Activated T-helper 17 cell treated with anti-CD3 and anti-CD28 coated beads, Interleukin-2, amount 50 U/mL, for 72 hours (primary cell): Measurements from ENCODE around the gene KLHL5. TPM values are rescaled to one million over a fixed set of nuclear protein-coding genes. Genes with fewer than 3 reads are reported as not detected.

Source experiments
- ATAC-seq: fragments of 150-1000 bp; cut with Tn5 transposase; replicated peaks from 2 replicates; pipeline ENCODE4 v1.10.0; 2021; ENCODE audit warnings: mild to moderate bottlenecking, moderate library complexity
- H3K27ac Mint-ChIP-seq: one replicate; pipeline ENCODE4 v1.8.0; 2022; ENCODE audit warnings: mixed read lengths
- H3K27me3 Mint-ChIP-seq: one replicate; pipeline ENCODE4 v1.8.0; 2022; ENCODE audit warnings: mixed read lengths
- H3K36me3 Mint-ChIP-seq: one replicate; pipeline ENCODE4 v1.8.0; 2022; ENCODE audit warnings: low read depth, mild to moderate bottlenecking, mixed read lengths
- H3K4me1 Mint-ChIP-seq: one replicate; pipeline ENCODE4 v1.8.0; 2022; ENCODE audit warnings: mixed read lengths
- H3K4me3 Mint-ChIP-seq: one replicate; pipeline ENCODE4 v1.8.0; 2022; ENCODE audit warnings: mild to moderate bottlenecking, mixed read lengths
- H3K9me3 Mint-ChIP-seq: one replicate; pipeline ENCODE4 v1.8.0; 2022; ENCODE audit warnings: mixed read lengths
- total RNA-seq, 2 donors: library from RNA; stranded (reverse); gene quantifications; one replicate each; pipeline ENCODE4 v1.2.3, GENCODE V29; 2022

Gene KLHL5
- total RNA-seq, 2 donors from 2014 or later: 19.4 to 28.1 TPM

GRCh38 chr4:39051492-39051891, 10.5 kb upstream of the KLHL5 start:
- no peak for ATAC-seq
- Mint-ChIP-seq H3K9me3 (no peaks in the 10 kb centered on the region), H3K27ac (peak overlapping the region; percentile 11), H3K4me1 (peaks cover 25% of the 10 kb centered on the region), H3K4me3 (no peak overlapping the region), H3K27me3 (no peaks in the 10 kb centered on the region), H3K36me3 (peaks cover 10% of the 10 kb centered on the region)

DNA sequence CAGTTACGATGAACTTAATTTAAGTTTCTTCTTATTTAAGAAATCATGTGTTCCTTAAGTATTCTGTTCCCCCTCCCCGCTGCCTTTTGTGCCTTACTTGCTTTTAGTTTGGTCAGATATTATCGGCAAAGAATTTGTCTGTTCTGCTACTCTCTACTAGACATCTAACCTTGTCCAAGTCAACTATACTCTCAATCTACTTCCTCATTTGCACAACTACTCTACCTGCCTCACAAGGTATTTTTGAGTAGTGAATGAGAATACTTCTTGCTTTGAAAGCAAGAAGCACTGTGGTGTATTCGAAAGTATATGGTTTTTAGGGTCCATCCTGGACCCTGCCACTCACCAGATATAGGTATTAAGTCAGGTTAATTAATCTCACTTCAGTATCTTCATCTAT, 8.0 kb upstream of the KLHL5 start:
- H3K4me3 Mint-ChIP-seq: no peak overlapping the region
- H3K36me3 Mint-ChIP-seq: no peaks in the 10 kb centered on the region
- no peak overlapping the region for H3K27ac Mint-ChIP-seq
- no peak for ATAC-seq
- H3K9me3 Mint-ChIP-seq: no peaks in the 10 kb centered on the region
- H3K4me1 Mint-ChIP-seq: peaks cover 12% of the 10 kb centered on the region
- H3K27me3 Mint-ChIP-seq: no peaks in the 10 kb centered on the region

DNA sequence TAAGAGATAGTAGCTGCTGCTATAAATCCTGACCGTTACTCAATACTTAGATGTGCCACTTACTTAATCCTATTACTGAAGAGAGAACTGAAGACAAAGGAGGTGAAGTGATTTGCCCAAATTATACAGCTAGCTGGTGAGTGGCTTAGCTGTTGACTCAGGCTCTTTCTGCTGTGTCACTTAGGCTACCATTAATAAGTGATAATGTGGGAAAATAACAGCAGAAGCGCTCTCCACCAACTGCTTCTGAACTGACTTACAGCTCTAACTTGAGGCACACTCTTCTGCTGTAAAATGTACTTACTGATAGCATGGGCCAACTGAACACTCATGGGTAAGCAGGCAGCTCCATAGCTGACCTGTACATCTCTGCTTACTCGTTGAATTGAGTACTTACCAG, 7.5 kb upstream of the KLHL5 start:
- no peak for ATAC-seq
- Mint-ChIP-seq H3K27me3 (no peaks in the 10 kb centered on the region), H3K4me3 (no peak overlapping the region), H3K9me3 (no peaks in the 10 kb centered on the region), H3K36me3 (no peaks in the 10 kb centered on the region), H3K27ac (no peak overlapping the region), H3K4me1 (peaks cover 12% of the 10 kb centered on the region)

DNA sequence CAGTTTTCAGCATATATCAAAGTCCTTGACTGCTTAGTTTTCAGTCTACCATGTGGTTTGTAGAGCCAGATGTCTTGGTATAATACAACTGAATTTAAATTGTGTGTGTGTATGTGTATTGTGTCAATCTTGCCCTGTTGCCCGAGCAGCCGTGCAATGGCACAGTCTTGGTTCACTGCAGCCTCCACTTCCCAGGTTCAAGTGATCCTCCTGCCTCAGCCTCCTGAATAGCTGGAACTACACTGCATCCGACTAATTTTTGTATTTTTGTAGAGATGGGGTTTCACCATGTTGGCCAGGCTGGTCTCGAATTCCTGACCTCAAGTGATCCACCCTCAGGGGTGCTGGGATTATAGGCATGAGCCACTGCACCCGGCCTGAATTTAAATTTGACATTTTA, 6.0 kb upstream of the KLHL5 start:
- no peaks in the 10 kb centered on the region for H3K9me3 Mint-ChIP-seq
- H3K27me3 Mint-ChIP-seq: no peaks in the 10 kb centered on the region
- H3K36me3 Mint-ChIP-seq: no peaks in the 10 kb centered on the region
- no peak overlapping the region for H3K27ac Mint-ChIP-seq
- peaks cover 13% of the 10 kb centered on the region for H3K4me1 Mint-ChIP-seq
- ATAC-seq: no peak
- no peak overlapping the region for H3K4me3 Mint-ChIP-seq

GRCh38 chr4:39061457-39061856, 575 bp upstream of the KLHL5 start:
- peak overlapping the region; percentile 3 for H3K27ac Mint-ChIP-seq
- no peaks in the 10 kb centered on the region for H3K9me3 Mint-ChIP-seq
- H3K4me3 Mint-ChIP-seq: no peak overlapping the region
- no peaks in the 10 kb centered on the region for H3K27me3 Mint-ChIP-seq
- peaks cover 6% of the 10 kb centered on the region for H3K36me3 Mint-ChIP-seq
- H3K4me1 Mint-ChIP-seq: peaks cover 27% of the 10 kb centered on the region
- no peak for ATAC-seq

- no peak overlapping the region for H3K27ac Mint-ChIP-seq
- H3K4me3 Mint-ChIP-seq: peak overlapping the region; percentile 2
- ATAC-seq: no peak
Observed at GRCh38 chr4:39062770-39063097, 702 bp downstream of the KLHL5 start.

GRCh38 chr4:39063430-39063829, 1.4 kb downstream of the KLHL5 start:
- no peaks in the 10 kb centered on the region for H3K27me3 Mint-ChIP-seq

More at GRCh38 chr4:39062770-39063097, 702 bp downstream of the KLHL5 start:
- peaks cover 6% of the 10 kb centered on the region for H3K36me3 Mint-ChIP-seq
- no peaks in the 10 kb centered on the region for H3K27me3 Mint-ChIP-seq
- H3K4me1 Mint-ChIP-seq: peaks cover 22% of the 10 kb centered on the region
- no peaks in the 10 kb centered on the region for H3K9me3 Mint-ChIP-seq

GRCh38 chr4:39066371-39066770, 4.3 kb downstream of the KLHL5 start:
- Mint-ChIP-seq H3K4me3 (no peak overlapping the region), H3K27ac (no peak overlapping the region), H3K4me1 (peaks cover 13% of the 10 kb centered on the region), H3K9me3 (no peaks in the 10 kb centered on the region), H3K27me3 (no peaks in the 10 kb centered on the region), H3K36me3 (peaks cover 6% of the 10 kb centered on the region)
- no peak for ATAC-seq

More at GRCh38 chr4:39063430-39063829, 1.4 kb downstream of the KLHL5 start:
- Mint-ChIP-seq H3K27ac (no peak overlapping the region), H3K4me3 (no peak overlapping the region), H3K9me3 (no peaks in the 10 kb centered on the region), H3K4me1 (peaks cover 22% of the 10 kb centered on the region), H3K36me3 (peaks cover 6% of the 10 kb centered on the region)
- ATAC-seq: no peak

GRCh38 chr4:39067031-39067430, 5.0 kb downstream of the KLHL5 start:
- H3K4me1 Mint-ChIP-seq: peaks cover 7% of the 10 kb centered on the region
- peaks cover 3% of the 10 kb centered on the region for H3K36me3 Mint-ChIP-seq
- H3K27me3 Mint-ChIP-seq: no peaks in the 10 kb centered on the region
- ATAC-seq: no peak
- H3K9me3 Mint-ChIP-seq: no peaks in the 10 kb centered on the region
- H3K4me3 Mint-ChIP-seq: no peak overlapping the region
- no peak overlapping the region for H3K27ac Mint-ChIP-seq

GRCh38 chr4:39067451-39067850, 5.4 kb downstream of the KLHL5 start:
- Mint-ChIP-seq H3K27me3 (no peaks in the 10 kb centered on the region), H3K27ac (no peak overlapping the region), H3K36me3 (no peaks in the 10 kb centered on the region), H3K4me1 (peaks cover 3% of the 10 kb centered on the region), H3K9me3 (no peaks in the 10 kb centered on the region), H3K4me3 (no peak overlapping the region)
- ATAC-seq: no peak

DNA sequence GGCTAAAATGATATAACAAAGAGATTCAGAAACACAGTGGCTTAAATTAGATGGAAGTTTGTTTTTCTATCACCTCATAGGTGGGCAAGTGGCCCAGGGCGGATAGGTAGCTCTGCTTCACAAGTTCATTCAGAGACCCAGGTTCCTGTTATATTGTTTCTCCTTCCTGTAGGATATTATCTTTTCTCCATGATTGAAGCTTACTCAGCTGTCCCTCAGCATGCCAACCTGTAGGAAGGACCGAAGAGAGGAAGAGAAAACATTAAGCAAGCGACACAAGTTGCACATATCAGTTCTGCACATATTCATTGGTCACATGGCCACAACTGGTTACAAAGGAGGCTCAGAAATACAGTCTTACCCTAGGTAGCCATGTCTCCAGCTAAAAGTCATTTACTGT, 6.9 kb downstream of the KLHL5 start:
- Mint-ChIP-seq H3K9me3 (no peaks in the 10 kb centered on the region), H3K27ac (no peak overlapping the region), H3K4me1 (no peaks in the 10 kb centered on the region), H3K36me3 (no peaks in the 10 kb centered on the region), H3K4me3 (no peak overlapping the region), H3K27me3 (no peaks in the 10 kb centered on the region)
- no peak for ATAC-seq

DNA sequence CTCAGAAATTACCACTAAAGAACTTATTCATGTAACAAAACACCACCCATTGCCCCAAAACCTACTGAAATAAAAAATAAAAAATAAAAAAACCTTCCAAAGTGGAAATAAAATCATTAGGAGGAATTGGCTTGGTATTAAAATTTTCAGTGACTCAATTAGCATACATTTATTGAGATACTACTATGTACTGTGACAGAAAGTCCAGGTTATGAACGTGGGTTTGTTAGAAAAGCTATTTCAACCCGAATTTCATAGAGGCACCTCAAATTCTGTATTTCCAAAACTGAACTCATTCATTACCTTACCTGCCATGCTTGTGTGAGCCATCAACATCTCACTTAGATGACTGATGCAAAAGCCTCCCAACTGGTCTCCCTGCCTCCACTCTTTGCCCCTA, 16.8 kb downstream of the KLHL5 start:
- no peak overlapping the region for H3K4me3 Mint-ChIP-seq
- peaks cover 58% of the 10 kb centered on the region for H3K36me3 Mint-ChIP-seq
- no peaks in the 10 kb centered on the region for H3K27me3 Mint-ChIP-seq
- H3K9me3 Mint-ChIP-seq: no peaks in the 10 kb centered on the region
- peaks cover 5% of the 10 kb centered on the region for H3K4me1 Mint-ChIP-seq
- H3K27ac Mint-ChIP-seq: no peak overlapping the region
- ATAC-seq: no peak

- Mint-ChIP-seq H3K36me3 (peaks cover 62% of the 10 kb centered on the region), H3K4me1 (no peaks in the 10 kb centered on the region), H3K27ac (no peak overlapping the region), H3K27me3 (no peaks in the 10 kb centered on the region), H3K4me3 (no peak overlapping the region), H3K9me3 (no peaks in the 10 kb centered on the region)
- ATAC-seq: no peak
Observed at GRCh38 chr4:39083164-39083563, 21.1 kb downstream of the KLHL5 start.

DNA sequence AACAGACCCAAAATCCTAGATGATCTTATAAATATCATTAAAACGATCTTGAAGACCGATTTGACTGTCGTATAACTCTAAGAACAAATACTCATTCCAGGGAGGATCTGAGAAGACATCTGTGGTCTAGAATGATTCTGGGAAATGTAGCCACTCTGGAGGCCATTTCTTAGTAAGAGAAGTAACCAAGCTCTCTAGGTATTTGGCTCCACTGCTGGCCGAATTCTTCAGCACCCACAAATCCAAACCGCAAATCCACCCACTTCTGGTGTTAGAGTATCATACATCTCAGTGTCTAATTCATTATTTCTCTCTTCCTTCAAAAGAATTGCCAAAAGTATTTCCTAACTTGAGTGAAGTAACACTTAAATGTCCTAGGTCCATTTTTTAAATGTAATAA, 23.9 kb downstream of the KLHL5 start:
- Mint-ChIP-seq H3K36me3 (peaks cover 79% of the 10 kb centered on the region), H3K27ac (no peak overlapping the region), H3K4me3 (no peak overlapping the region), H3K9me3 (no peaks in the 10 kb centered on the region), H3K27me3 (no peaks in the 10 kb centered on the region), H3K4me1 (no peaks in the 10 kb centered on the region)
- ATAC-seq: no peak

- H3K27me3 Mint-ChIP-seq: no peaks in the 10 kb centered on the region
- ATAC-seq: no peak
Observed at GRCh38 chr4:39096847-39097246, 34.8 kb downstream of the KLHL5 start.

DNA sequence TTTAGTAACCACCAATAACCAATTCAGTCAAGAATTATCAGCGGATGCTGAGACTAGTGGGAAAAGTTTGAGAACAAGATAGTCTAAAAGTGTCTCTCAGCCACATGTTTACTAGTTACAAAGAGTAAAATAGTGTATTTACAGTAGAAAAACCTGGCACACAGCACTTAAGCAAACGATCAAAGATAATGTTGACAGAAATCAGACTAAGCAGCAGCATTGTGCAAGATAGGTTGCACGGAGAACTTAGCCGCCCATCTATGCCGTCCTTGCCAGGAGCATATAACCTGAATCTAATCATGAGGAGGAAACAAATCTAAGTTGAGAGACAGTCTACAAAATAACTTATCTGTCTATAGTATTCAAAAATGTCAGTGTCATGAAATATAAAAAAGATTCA, 35.3 kb downstream of the KLHL5 start:
- Mint-ChIP-seq H3K4me1 (no peaks in the 10 kb centered on the region), H3K27ac (no peak overlapping the region), H3K9me3 (no peaks in the 10 kb centered on the region), H3K4me3 (no peak overlapping the region), H3K27me3 (no peaks in the 10 kb centered on the region), H3K36me3 (peaks cover 39% of the 10 kb centered on the region)
- no peak for ATAC-seq

More at GRCh38 chr4:39096847-39097246, 34.8 kb downstream of the KLHL5 start:
- Mint-ChIP-seq H3K9me3 (no peaks in the 10 kb centered on the region), H3K4me1 (no peaks in the 10 kb centered on the region), H3K4me3 (no peak overlapping the region), H3K27ac (no peak overlapping the region), H3K36me3 (peaks cover 35% of the 10 kb centered on the region)
